H7 (cell line): ENCODE data around the gene GMDS. TPM values are rescaled to one million over a fixed set of nuclear protein-coding genes. Genes with fewer than 3 reads are reported as not detected.
A peak's percentile ranks its signal among the peaks of the same experiment; 100 is the strongest.

ENCODE experiments used
- DNase-seq: peaks from one replicate; pipeline ENCODE4 v3.0.0; 2012
- H3K27me3 ChIP-seq: 2 replicates; pipeline ENCODE4 v1.6.0; 2011; ENCODE audit warnings: mild to moderate bottlenecking, low read length; ENCODE audit not compliant: control insufficient read depth, insufficient read depth
- H3K36me3 ChIP-seq: replicated peaks from 2 replicates; pipeline ENCODE4 v1.5.1; 2011; ENCODE audit warnings: low read length; ENCODE audit not compliant: control insufficient read depth, insufficient read depth
- H3K4me3 ChIP-seq: 2 replicates; pipeline ENCODE4 v1.5.1; 2011; ENCODE audit warnings: low read depth, mild to moderate bottlenecking, control low read depth, low read length, moderate library complexity; ENCODE audit not compliant: insufficient read depth
- total RNA-seq: library from RNA; depleted of rRNA; stranded (reverse); fragments of >200 nt; shearing (Covaris generic); gene quantifications from 2 replicates; pipeline ENCODE4 v1.2.3, GENCODE V29; 2014

GMDS gene
- total RNA-seq, 1 experiment from 2014 or later: 9.0 TPM

GRCh38 chr6:1821164-1821512 is 424.3 kb downstream of the GMDS start:
- no peak for DNase-seq
- no peak overlapping the region for H3K4me3 ChIP-seq
- no peaks in the 10 kb centered on the region for H3K36me3 ChIP-seq
- H3K27me3 ChIP-seq: no peaks in the 10 kb centered on the region

DNA sequence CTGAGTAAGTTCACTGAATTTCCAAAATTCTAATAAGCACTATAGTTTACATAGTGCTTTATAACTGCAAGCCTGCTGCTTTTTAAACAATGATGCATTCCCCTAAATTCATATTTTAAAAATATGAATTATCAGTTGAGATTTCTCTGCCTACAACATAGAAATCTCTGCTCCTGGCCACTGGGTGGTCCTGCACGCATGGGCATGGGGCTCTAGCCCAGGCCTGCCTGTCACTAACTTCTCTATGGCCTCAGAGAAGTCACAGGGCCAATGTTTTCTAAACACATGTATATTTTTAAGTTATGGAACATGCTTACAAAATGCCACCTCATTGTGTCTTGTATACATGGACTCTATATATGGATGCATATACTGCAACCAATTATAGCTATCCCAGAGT is 424.7 kb downstream of the GMDS start:
- H3K4me3 ChIP-seq: no peak overlapping the region
- H3K36me3 ChIP-seq: no peaks in the 10 kb centered on the region
- H3K27me3 ChIP-seq: no peaks in the 10 kb centered on the region
- DNase-seq: no peak

GRCh38 chr6:1820165-1820564 is 425.2 kb downstream of the GMDS start:
- Histone ChIP-seq H3K36me3 (no peaks in the 10 kb centered on the region), H3K27me3 (no peaks in the 10 kb centered on the region), H3K4me3 (no peak overlapping the region)
- DNase-seq: no peak

DNA sequence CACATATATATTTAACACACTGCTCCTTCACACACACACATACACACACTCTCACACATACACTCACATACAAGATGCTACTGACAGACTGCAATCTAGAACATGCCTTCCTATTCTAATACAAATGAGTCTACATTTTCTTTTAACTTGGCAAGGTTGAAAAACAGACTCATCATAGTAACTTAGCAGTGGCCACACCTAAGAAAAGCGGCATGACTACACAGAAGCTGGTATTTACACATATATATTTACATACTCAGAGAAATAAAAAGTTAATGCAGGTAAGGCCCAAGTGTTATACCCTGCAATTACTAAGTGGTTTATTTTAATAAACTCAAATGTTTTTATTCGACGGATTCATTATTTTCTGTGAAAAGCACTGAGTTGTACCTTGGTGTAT is 426.4 kb downstream of the GMDS start:
- H3K36me3 ChIP-seq: no peaks in the 10 kb centered on the region
- DNase-seq: no peak
- H3K27me3 ChIP-seq: no peaks in the 10 kb centered on the region
- no peak overlapping the region for H3K4me3 ChIP-seq

- Histone ChIP-seq H3K36me3 (no peaks in the 10 kb centered on the region), H3K4me3 (no peak overlapping the region), H3K27me3 (no peaks in the 10 kb centered on the region)
- DNase-seq: no peak
These were observed 428.2 kb downstream of the GMDS start for GRCh38 chr6:1817033-1817761.

GRCh38 chr6:1815827-1816452 is 429.5 kb downstream of the GMDS start:
- peak; percentile 21 for DNase-seq
- Histone ChIP-seq H3K36me3 (no peaks in the 10 kb centered on the region), H3K27me3 (no peaks in the 10 kb centered on the region), H3K4me3 (no peak overlapping the region)

- DNase-seq: no peak
- H3K4me3 ChIP-seq: no peak overlapping the region
- H3K36me3 ChIP-seq: no peaks in the 10 kb centered on the region
- no peaks in the 10 kb centered on the region for H3K27me3 ChIP-seq
These were observed 431.1 kb downstream of the GMDS start for GRCh38 chr6:1814279-1814678.

- Histone ChIP-seq H3K4me3 (no peak overlapping the region), H3K36me3 (no peaks in the 10 kb centered on the region), H3K27me3 (no peaks in the 10 kb centered on the region)
- DNase-seq: no peak
These were observed 432.9 kb downstream of the GMDS start for GRCh38 chr6:1812487-1812886.

GRCh38 chr6:1812034-1812433 is 433.4 kb downstream of the GMDS start:
- H3K27me3 ChIP-seq: no peaks in the 10 kb centered on the region
- H3K36me3 ChIP-seq: no peaks in the 10 kb centered on the region
- no peak for DNase-seq

GRCh38 chr6:1810880-1811279 is 434.5 kb downstream of the GMDS start:
- no peak for DNase-seq
- Histone ChIP-seq H3K36me3 (no peaks in the 10 kb centered on the region), H3K27me3 (no peaks in the 10 kb centered on the region), H3K4me3 (no peak overlapping the region)

More at GRCh38 chr6:1812034-1812433, 433.4 kb downstream of the GMDS start:
- H3K4me3 ChIP-seq: no peak overlapping the region

DNA sequence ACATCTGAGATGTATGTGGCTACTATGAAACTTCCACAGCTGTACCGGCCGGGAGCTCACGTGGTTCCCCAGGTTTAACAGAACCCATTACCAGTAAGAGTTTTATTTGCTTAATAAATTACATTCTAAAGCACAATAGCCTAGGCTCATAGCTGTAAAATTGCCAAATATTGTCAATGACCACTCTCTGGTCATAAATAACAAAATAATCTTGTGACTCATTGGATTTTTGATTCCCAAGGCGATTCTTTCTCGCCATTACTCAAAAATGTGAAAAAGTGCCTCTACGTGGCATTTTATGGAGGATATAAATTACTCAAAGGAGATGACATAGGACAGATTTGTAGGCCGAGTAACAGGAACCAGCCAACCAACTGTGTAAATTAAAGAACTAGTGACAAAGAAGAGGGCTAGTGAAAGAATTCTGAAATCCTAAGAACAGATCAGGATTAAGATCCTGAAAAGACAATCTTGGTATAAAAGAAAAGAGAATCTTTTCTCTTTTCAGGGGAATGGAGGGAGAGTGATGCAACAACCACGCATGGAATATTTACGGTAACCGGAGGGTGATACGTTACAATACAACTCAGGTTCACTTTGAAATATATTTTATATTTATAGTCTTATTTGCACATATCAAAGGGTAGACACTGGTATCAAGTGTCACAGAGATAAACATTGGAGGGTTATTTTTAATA is 436.0 kb downstream of the GMDS start:
- no peak for DNase-seq
- Histone ChIP-seq H3K36me3 (no peaks in the 10 kb centered on the region), H3K27me3 (no peaks in the 10 kb centered on the region), H3K4me3 (no peak overlapping the region)

- Histone ChIP-seq H3K4me3 (no peak overlapping the region), H3K36me3 (no peaks in the 10 kb centered on the region), H3K27me3 (no peaks in the 10 kb centered on the region)
- DNase-seq: no peak
These were observed 438.5 kb downstream of the GMDS start for GRCh38 chr6:1806935-1807334.

DNA sequence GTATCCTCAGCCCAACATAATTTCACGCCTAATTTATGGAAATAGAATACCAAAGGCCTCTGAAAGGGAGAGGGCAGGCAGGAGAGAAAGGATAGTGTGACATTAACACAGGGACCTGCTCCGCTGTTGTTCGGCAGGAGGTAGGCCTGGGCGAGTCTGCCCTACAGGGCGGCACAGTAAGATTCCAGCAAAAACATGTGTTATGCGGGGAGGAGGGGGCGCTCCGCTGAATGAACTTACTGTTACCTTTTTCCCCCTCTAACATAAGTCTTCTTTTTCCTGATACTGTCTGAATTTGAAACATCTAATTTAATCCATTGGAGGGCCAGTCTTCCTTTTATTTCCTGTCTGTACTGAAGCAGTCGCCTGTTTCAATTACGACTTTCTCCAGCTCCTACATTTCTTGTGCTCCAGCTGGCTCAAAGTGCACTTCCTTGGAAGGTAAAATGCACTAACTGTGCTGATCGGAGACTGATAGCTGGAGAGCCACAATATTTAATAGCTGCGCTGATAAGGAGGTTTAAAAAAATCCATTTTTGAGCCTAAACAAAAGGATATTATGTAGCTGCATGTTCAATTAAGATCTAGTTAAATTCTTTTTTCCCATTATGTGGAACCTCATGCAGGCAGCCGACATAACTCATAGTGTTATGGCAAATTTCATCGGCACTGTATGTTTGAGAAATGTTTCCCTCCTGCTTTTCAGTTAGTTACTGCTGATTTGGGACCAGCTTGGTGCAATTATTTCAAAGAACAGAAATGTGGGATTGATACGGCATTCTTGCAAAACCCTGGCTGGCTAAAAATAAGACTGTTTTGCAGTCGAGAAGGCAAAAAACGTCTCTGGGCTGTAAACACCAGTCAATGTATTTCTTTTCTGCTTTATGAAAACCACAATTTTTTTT is 442.7 kb downstream of the GMDS start:
- Histone ChIP-seq H3K4me3 (no peak overlapping the region), H3K36me3 (no peaks in the 10 kb centered on the region), H3K27me3 (no peaks in the 10 kb centered on the region)
- DNase-seq: peak; percentile 58

DNA sequence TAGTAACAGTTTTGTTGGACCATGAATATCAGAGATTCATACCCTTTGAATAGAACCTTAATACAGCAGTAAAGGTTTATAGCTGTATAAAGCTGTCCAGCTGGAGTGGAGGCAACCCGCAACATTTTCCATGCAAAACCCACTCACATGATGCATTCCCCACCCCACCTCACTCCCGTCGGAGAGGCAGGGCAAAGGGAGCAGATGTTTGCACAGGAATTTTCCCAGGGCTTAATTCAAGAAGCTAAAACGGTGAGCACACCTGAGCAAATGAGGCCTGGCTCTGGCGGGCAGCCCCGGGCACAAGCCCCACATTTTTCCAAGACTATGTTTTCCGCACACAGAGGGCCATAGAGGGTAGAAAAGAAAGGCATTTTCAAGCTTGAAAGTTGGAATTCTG is 444.0 kb downstream of the GMDS start:
- Histone ChIP-seq H3K4me3 (no peak overlapping the region), H3K27me3 (no peaks in the 10 kb centered on the region), H3K36me3 (no peaks in the 10 kb centered on the region)
- no peak for DNase-seq
